Measurements from ENCODE around the gene ARFGAP1. TPM values are rescaled to one million over a fixed set of nuclear protein-coding genes. Genes with fewer than 3 reads are reported as not detected.
A peak's percentile ranks its signal among the peaks of the same experiment; 100 is the strongest.

Gene ARFGAP1
- total RNA-seq, 3 donors from 2014 or later: 110 to 112 (median 110) TPM

DNA sequence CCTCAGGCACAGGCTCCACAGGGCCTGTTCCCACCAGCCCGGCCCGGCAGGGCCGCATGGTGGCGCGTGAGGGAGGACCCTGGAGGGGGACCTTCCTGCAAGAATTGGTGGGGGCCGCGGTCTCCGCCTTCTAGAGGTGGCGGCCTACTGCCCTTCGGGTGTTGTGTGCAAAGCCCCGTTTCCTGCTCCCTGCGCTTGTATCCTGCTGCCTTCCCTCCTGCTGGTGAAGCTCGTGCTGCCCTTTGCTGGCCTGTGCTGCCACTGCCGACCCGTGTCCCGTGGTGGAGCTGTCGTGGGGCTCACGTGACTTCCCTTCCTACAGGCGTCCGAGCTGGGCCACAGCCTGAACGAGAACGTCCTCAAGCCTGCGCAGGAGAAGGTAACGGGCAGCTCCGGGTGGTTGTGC lies 11.9 kb downstream of the ARFGAP1 start:
- ATAC-seq: peak; percentile 25 to 41
- Mint-ChIP-seq H3K9me3 (no peaks in the 10 kb centered on the region), H3K27me3 (ENCODE audit: low read depth) (no peaks in the 10 kb centered on the region), H3K36me3 (ENCODE audit: insufficient read depth) (peaks cover 14% of the 10 kb centered on the region), H3K4me3 (peak overlapping the region; percentile 71), H3K4me1 (ENCODE audit: low read depth) (peaks cover 4% of the 10 kb centered on the region)
- no peak for DNase-seq

- Mint-ChIP-seq H3K4me3 (peak overlapping the region; percentile 71), H3K9me3 (no peaks in the 10 kb centered on the region), H3K27me3 (ENCODE audit: low read depth) (no peaks in the 10 kb centered on the region), H3K4me1 (ENCODE audit: low read depth) (peaks cover 4% of the 10 kb centered on the region), H3K36me3 (ENCODE audit: insufficient read depth) (peaks cover 14% of the 10 kb centered on the region)
- DNase-seq (no peak), ATAC-seq (no peak)
Observed at GRCh38 chr20:63284981-63285524, 12.4 kb downstream of the ARFGAP1 start.

- peaks cover 9% of the 10 kb centered on the region for H3K36me3 Mint-ChIP-seq (ENCODE audit: insufficient read depth)
- H3K4me3 Mint-ChIP-seq: no peak overlapping the region
- H3K9me3 Mint-ChIP-seq: no peaks in the 10 kb centered on the region
- DNase-seq (no peak), ATAC-seq (no peak)
- H3K4me1 Mint-ChIP-seq (ENCODE audit: low read depth): peaks cover 4% of the 10 kb centered on the region
- no peaks in the 10 kb centered on the region for H3K27me3 Mint-ChIP-seq (ENCODE audit: low read depth)
Observed at GRCh38 chr20:63285636-63286615, 13.3 kb downstream of the ARFGAP1 start.

- no peak overlapping the region for H3K4me3 Mint-ChIP-seq
- ATAC-seq (no peak), DNase-seq (no peak)
- H3K9me3 Mint-ChIP-seq: no peaks in the 10 kb centered on the region
- peaks cover 4% of the 10 kb centered on the region for H3K4me1 Mint-ChIP-seq (ENCODE audit: low read depth)
- H3K36me3 Mint-ChIP-seq (ENCODE audit: insufficient read depth): peaks cover 9% of the 10 kb centered on the region
- H3K27me3 Mint-ChIP-seq (ENCODE audit: low read depth): no peaks in the 10 kb centered on the region
Observed at GRCh38 chr20:63286781-63287696, 14.4 kb downstream of the ARFGAP1 start.

- no peaks in the 10 kb centered on the region for H3K27me3 Mint-ChIP-seq (ENCODE audit: low read depth)
Observed at GRCh38 chr20:63287697-63288580, 15.3 kb downstream of the ARFGAP1 start.

DNA sequence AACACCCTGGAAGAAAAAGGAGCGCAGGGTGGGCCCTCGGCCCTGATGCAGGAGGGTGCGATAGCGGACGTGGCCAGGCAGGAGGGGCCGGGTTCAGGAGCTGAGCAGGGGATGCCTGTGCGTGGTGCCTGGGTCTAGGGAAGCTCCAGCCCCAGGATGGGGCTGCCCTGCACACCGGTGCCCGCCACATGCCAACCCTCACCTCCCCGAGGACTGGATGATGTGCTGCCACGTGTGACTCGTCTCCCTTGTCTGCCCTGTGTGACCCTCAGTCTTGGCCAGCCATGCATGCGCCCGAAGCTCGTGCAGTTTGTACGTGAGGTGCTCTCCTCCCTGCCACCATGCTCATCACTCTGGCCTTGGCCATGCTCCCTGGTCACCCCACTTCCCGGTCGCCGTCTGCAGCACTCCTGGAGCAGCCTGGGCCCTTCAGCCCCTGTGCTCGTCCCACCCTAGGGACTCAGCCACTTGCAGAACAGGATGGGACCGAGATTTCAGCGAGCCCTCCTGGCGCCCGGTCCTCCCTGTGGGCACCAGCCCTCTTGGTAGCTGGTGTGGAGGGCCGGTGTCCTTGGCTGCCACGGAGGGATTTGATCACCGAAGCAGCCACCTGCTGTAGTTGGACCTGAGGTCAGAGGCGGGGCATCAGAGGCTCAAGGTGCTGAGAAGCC lies 16.1 kb downstream of the ARFGAP1 start:
- ATAC-seq: no peak
- H3K4me3 Mint-ChIP-seq: no peak overlapping the region
- no peaks in the 10 kb centered on the region for H3K27me3 Mint-ChIP-seq (ENCODE audit: low read depth)
- peaks cover 8% of the 10 kb centered on the region for H3K36me3 Mint-ChIP-seq (ENCODE audit: insufficient read depth)
- DNase-seq: no peak
- peaks cover 3% of the 10 kb centered on the region for H3K4me1 Mint-ChIP-seq (ENCODE audit: low read depth)
- no peaks in the 10 kb centered on the region for H3K9me3 Mint-ChIP-seq

More at GRCh38 chr20:63287697-63288580, 15.3 kb downstream of the ARFGAP1 start:
- peaks cover 4% of the 10 kb centered on the region for H3K4me1 Mint-ChIP-seq (ENCODE audit: low read depth)
- ATAC-seq (no peak), DNase-seq (no peak)
- H3K4me3 Mint-ChIP-seq: no peak overlapping the region
- H3K36me3 Mint-ChIP-seq (ENCODE audit: insufficient read depth): peaks cover 9% of the 10 kb centered on the region
- no peaks in the 10 kb centered on the region for H3K9me3 Mint-ChIP-seq

- Mint-ChIP-seq H3K4me3 (no peak overlapping the region), H3K9me3 (no peaks in the 10 kb centered on the region), H3K4me1 (ENCODE audit: low read depth) (no peaks in the 10 kb centered on the region), H3K27me3 (ENCODE audit: low read depth) (no peaks in the 10 kb centered on the region), H3K36me3 (ENCODE audit: insufficient read depth) (peaks cover 6% of the 10 kb centered on the region)
- no peak for ATAC-seq
- DNase-seq: no peak
Observed at GRCh38 chr20:63289311-63290135, 16.9 kb downstream of the ARFGAP1 start.

GRCh38 chr20:63290136-63290676 lies 17.6 kb downstream of the ARFGAP1 start:
- Mint-ChIP-seq H3K36me3 (ENCODE audit: insufficient read depth) (peaks cover 6% of the 10 kb centered on the region), H3K4me1 (ENCODE audit: low read depth) (peaks cover 1% of the 10 kb centered on the region), H3K4me3 (no peak overlapping the region), H3K9me3 (no peaks in the 10 kb centered on the region), H3K27me3 (ENCODE audit: low read depth) (no peaks in the 10 kb centered on the region)
- ATAC-seq (no peak), DNase-seq (no peak)

GRCh38 chr20:63290677-63291472 lies 18.3 kb downstream of the ARFGAP1 start:
- peak; percentile 55 to 70 for ATAC-seq
- peaks cover 7% of the 10 kb centered on the region for H3K4me1 Mint-ChIP-seq (ENCODE audit: low read depth)
- no peaks in the 10 kb centered on the region for H3K27me3 Mint-ChIP-seq (ENCODE audit: low read depth)

GRCh38 chr20:63291811-63292210 lies 19.2 kb downstream of the ARFGAP1 start:
- ATAC-seq (no peak), DNase-seq (no peak)
- H3K4me3 Mint-ChIP-seq: no peak overlapping the region
- peaks cover 6% of the 10 kb centered on the region for H3K36me3 Mint-ChIP-seq (ENCODE audit: insufficient read depth)
- peaks cover 7% of the 10 kb centered on the region for H3K4me1 Mint-ChIP-seq (ENCODE audit: low read depth)
- H3K9me3 Mint-ChIP-seq: no peaks in the 10 kb centered on the region
- peaks cover 4% of the 10 kb centered on the region for H3K27me3 Mint-ChIP-seq (ENCODE audit: low read depth)

More at GRCh38 chr20:63290677-63291472, 18.3 kb downstream of the ARFGAP1 start:
- Mint-ChIP-seq H3K4me3 (no peak overlapping the region), H3K9me3 (no peaks in the 10 kb centered on the region), H3K36me3 (ENCODE audit: insufficient read depth) (peaks cover 6% of the 10 kb centered on the region)
- DNase-seq: peak; percentile 55

DNA sequence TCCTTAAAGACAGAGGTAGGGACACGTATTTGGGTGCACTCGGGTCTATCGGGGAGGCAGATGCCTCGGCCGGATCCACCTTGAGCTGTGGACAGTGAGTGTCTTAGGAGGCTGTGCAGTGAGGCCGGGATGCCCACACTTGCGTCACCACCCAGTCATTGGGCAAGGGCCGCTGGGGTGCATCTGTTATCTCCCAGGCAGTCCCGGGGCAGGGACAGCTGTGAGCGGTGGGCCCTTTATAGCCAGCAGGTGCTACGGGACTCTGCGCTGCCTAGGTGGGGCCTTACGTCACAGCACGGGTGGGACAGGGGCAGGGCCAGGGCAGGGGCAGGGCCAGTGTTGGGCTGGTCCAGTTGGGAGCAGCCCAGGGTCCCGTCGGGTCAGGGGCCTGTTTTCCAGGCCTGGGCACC lies 19.7 kb downstream of the ARFGAP1 start:
- DNase-seq (no peak), ATAC-seq (no peak)
- Mint-ChIP-seq H3K36me3 (ENCODE audit: insufficient read depth) (peaks cover 4% of the 10 kb centered on the region), H3K9me3 (no peaks in the 10 kb centered on the region), H3K27me3 (ENCODE audit: low read depth) (peaks cover 5% of the 10 kb centered on the region), H3K4me3 (no peak overlapping the region), H3K4me1 (ENCODE audit: low read depth) (peaks cover 7% of the 10 kb centered on the region)
